ENCODE measurements around the gene SEL1L. TPM values are rescaled to one million over a fixed set of nuclear protein-coding genes. Genes with fewer than 3 reads are reported as not detected.

Gene SEL1L
- total and polyA plus RNA-seq, 2 of the 13 experiments (the other 11 are each of a cell fraction or from before 2014, with no cell fraction given), result 15.3 to 61.0 TPM

DNA sequence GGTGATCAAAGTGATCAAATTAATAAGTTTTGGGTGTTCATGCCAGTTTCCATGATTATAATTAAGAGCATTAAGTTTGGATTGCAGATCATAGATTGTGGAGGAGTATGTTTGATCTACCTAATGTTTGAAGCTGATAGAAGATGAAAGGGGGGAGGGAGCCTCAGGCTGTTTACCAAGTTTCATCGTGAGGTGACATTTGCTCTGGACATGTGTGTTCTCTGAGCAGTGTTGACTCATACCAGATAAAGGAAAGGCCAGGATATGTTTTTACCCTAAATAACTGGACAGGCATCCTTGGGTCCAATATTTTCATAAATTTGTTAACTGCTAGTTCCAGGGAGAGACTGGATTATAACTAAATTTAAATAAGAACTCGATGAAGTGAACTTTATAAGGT, 3.5 kb upstream of the SEL1L start (continued):
- peak; percentile 43 for TF ChIP-seq NR2F6 (IDR thresholded peaks at IDR 0.05)
- TF ChIP-seq NR2F6 (CRISPR knock-in tag; IDR thresholded peaks at IDR 0.05), result no peak
- no peak for TF ChIP-seq HHEX (CRISPR knock-in tag; IDR thresholded peaks at IDR 0.05)
- TF ChIP-seq HNRNPH1 (optimal IDR thresholded peaks at IDR 0.05; ENCODE audit: low read depth, low read length), result no peak
- TF ChIP-seq DMAP1 (CRISPR knock-in tag; IDR thresholded peaks at IDR 0.05), result no peak
- 0 out of 4 replicates have a peak, but pooled peaks of 1 of the 2 experiments have one; percentile 29 for TF ChIP-seq NR2F1 (CRISPR knock-in tag; IDR thresholded peaks at IDR 0.05)
- no peak for TF ChIP-seq IRX3 (CRISPR knock-in tag; IDR thresholded peaks at IDR 0.05; ENCODE audit: borderline replicate concordance, low read depth)
- TF ChIP-seq FOSL1 (CRISPR knock-in tag; IDR thresholded peaks at IDR 0.05; ENCODE audit: borderline replicate concordance), result peak; percentile 58; the same call in 1 of the 2 replicates
- no peak for TF ChIP-seq ZNF580 (CRISPR knock-in tag; IDR thresholded peaks at IDR 0.05; ENCODE audit: borderline replicate concordance, low read depth)
- TF ChIP-seq, protein P1, sequence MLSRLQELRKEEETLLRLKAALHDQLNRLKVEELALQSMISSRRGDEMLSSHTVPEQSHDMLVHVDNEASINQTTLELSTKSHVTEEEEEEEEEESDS (CRISPR knock-in tag; IDR thresholded peaks at IDR 0.05; ENCODE audit: borderline replicate concordance), result no peak
- no peak for TF ChIP-seq PAWR (CRISPR knock-in tag; IDR thresholded peaks at IDR 0.05; ENCODE audit: borderline replicate concordance)
- TF ChIP-seq BRF2 (CRISPR knock-in tag; IDR thresholded peaks at IDR 0.05), result no peak
- TF ChIP-seq ZNF83 (CRISPR knock-in tag; IDR thresholded peaks at IDR 0.05; ENCODE audit: borderline replicate concordance), result no peak
- TF ChIP-seq CREM (IDR thresholded peaks at IDR 0.05), result peak; percentile 35; the same call in 1 of the 2 replicates
- TF ChIP-seq CREM (CRISPR knock-in tag; IDR thresholded peaks at IDR 0.05), result no peak
- peak; percentile 47; the same call in 1 of the 2 replicates for TF ChIP-seq MIXL1 (CRISPR knock-in tag; IDR thresholded peaks at IDR 0.05)
- no peak for TF ChIP-seq SNAPC2 (CRISPR knock-in tag; IDR thresholded peaks at IDR 0.05)
- TF ChIP-seq ZSCAN5A (CRISPR knock-in tag; IDR thresholded peaks at IDR 0.05; ENCODE audit: borderline replicate concordance), result no peak
- TF ChIP-seq PAXIP1 (CRISPR knock-in tag; conservative IDR thresholded peaks at IDR 0.05), result peak; percentile 79
- TF ChIP-seq SOX6 (IDR thresholded peaks at IDR 0.05), result no peak
- TF ChIP-seq SOX6 (CRISPR knock-in tag; IDR thresholded peaks at IDR 0.05), result peak; percentile 47
- TF ChIP-seq ZNF343 (CRISPR knock-in tag; IDR thresholded peaks at IDR 0.05), result no peak
- peak; percentile 85 for TF ChIP-seq TCF7 (IDR thresholded peaks at IDR 0.05; ENCODE audit: low read depth)
- TF ChIP-seq TRIM22 (IDR thresholded peaks at IDR 0.05), result no peak
- no peak for TF ChIP-seq ZNF569 (CRISPR knock-in tag; IDR thresholded peaks at IDR 0.05; ENCODE audit: borderline replicate concordance)
- TF ChIP-seq CHD2 (IDR thresholded peaks at IDR 0.05; ENCODE audit: low read depth, low read length), result no peak
